HG02642 (cell line): ENCODE results near the gene MICU2.

Source experiments
- ATAC-seq: cut with Tn5 transposase; IDR thresholded peaks from one replicate; pipeline ENCODE4 v1.9.1; 2021; ENCODE audit warnings: mild to moderate bottlenecking; ENCODE audit not compliant: unreplicated experiment, poor library complexity

The MICU2 gene

GRCh38 chr13:21445759-21446158 lies 158.2 kb downstream of the MICU2 start:
- no peak for ATAC-seq

- no peak for ATAC-seq
These were observed 160.8 kb downstream of the MICU2 start for GRCh38 chr13:21443171-21443570.
